Endodermal cell (in vitro differentiated cells): ENCODE data around the gene GOT1. TPM values are rescaled to one million over a fixed set of nuclear protein-coding genes. Genes with fewer than 3 reads are reported as not detected.

ENCODE experiments used
- DNase-seq: peaks from one replicate; pipeline ENCODE4 v3.0.0-alpha.2; 2017
- H3K27ac ChIP-seq: 2 replicates; pipeline ENCODE4 v1.5.1; 2013; ENCODE audit warnings: mild to moderate bottlenecking, low read depth, low read length, moderate library complexity
- H3K27me3 ChIP-seq: 2 replicates; pipeline ENCODE4 v1.6.1; 2013; ENCODE audit warnings: mild to moderate bottlenecking, low read length, moderate library complexity; ENCODE audit not compliant: insufficient read depth, control insufficient read depth, poor library complexity, severe bottlenecking
- H3K36me3 ChIP-seq: 2 replicates; pipeline ENCODE4 v1.7.0; 2013; ENCODE audit warnings: mild to moderate bottlenecking, low read length, moderate library complexity; ENCODE audit not compliant: control insufficient read depth, insufficient read depth
- H3K4me1 ChIP-seq: one replicate; pipeline ENCODE4 v1.7.0; 2013; ENCODE audit warnings: low read length; ENCODE audit not compliant: control insufficient read depth, insufficient read depth
- H3K4me3 ChIP-seq: 2 replicates; pipeline ENCODE4 v1.5.1; 2013; ENCODE audit warnings: mild to moderate bottlenecking, low read length, moderate library complexity
- H3K9ac ChIP-seq: 2 replicates; pipeline ENCODE4 v1.6.1; 2013; ENCODE audit warnings: mild to moderate bottlenecking, low read length, moderate library complexity; ENCODE audit not compliant: poor library complexity, severe bottlenecking; ENCODE audit errors: extremely low read depth
- H3K9me3 ChIP-seq: 2 replicates; pipeline ENCODE4 v1.6.1; 2013; ENCODE audit warnings: mild to moderate bottlenecking, low read length, moderate library complexity; ENCODE audit not compliant: control insufficient read depth
- H3K27ac Mint-ChIP-seq: 2 replicates; pipeline ENCODE4 v1.8.0; 2020; ENCODE audit warnings: mixed read lengths
- H3K27me3 Mint-ChIP-seq: 2 replicates; pipeline ENCODE4 v1.8.0; 2021; ENCODE audit warnings: mild to moderate bottlenecking, mixed read lengths; ENCODE audit not compliant: insufficient read depth
- H3K36me3 Mint-ChIP-seq: 2 replicates; pipeline ENCODE4 v1.8.0; 2020; ENCODE audit warnings: low read depth, mixed read lengths
- H3K4me1 Mint-ChIP-seq: 2 replicates; pipeline ENCODE4 v1.8.0; 2020; ENCODE audit warnings: mixed read lengths
- H3K4me3 Mint-ChIP-seq: 2 replicates; pipeline ENCODE4 v1.8.0; 2020; ENCODE audit warnings: mild to moderate bottlenecking, moderate library complexity, mixed read lengths
- H3K9me3 Mint-ChIP-seq: 2 replicates; pipeline ENCODE4 v1.8.0; 2020; ENCODE audit warnings: mild to moderate bottlenecking, mixed read lengths
- WGBS, 2 experiments: methylation state at CpG; one replicate each; pipeline versions ENCODE4 v1.1.5 to v1.1.7; 2013; ENCODE audit warnings: missing lambda C conversion rate in 2 of 2, mixed read lengths in 1 of 2; ENCODE audit not compliant: insufficient coverage in 1 of 2, insufficient read length in 1 of 2; 5-methylcytosine and 5-hydroxymethylcytosine counted together
- total RNA-seq, 2 donors: library from RNA; stranded (reverse); fragmentation: NEBNext Ultra II Directional in 1 of 2; extraction: Animal tissue kit (Norgen Biotek cat#: 25700) in 1 of 2; gene quantifications; 2 replicates in 1 of 2; 3 replicates in 1 of 2; pipeline ENCODE4 v1.2.1, GENCODE V29; 2021
- TF ChIP-seq, protein P1 (sequence below): fragments of 200-600 bp; sonication (generic); conservative IDR thresholded peaks from 2 replicates; pipeline ENCODE4 v1.5.0; 2021; ENCODE audit warnings: antibody characterized with exemption, mild to moderate bottlenecking

Gene GOT1
- total RNA-seq, 2 donors from 2014 or later = 35.1 to 36.5 TPM

GRCh38 chr10:99426689-99427088 is 3.7 kb downstream of the GOT1 start:
- H3K9me3 ChIP-seq = no peaks in the 10 kb centered on the region
- H3K27me3 ChIP-seq = no peaks in the 10 kb centered on the region
- Mint-ChIP-seq H3K4me3 (no peak overlapping the region), H3K27me3 (no peaks in the 10 kb centered on the region), H3K27ac (no peak overlapping the region), H3K9me3 (no peaks in the 10 kb centered on the region), H3K36me3 (peaks cover 11% of the 10 kb centered on the region), H3K4me1 (peaks cover 13% of the 10 kb centered on the region)
- no peak overlapping the region for H3K4me3 ChIP-seq
- TF ChIP-seq, protein P1, sequence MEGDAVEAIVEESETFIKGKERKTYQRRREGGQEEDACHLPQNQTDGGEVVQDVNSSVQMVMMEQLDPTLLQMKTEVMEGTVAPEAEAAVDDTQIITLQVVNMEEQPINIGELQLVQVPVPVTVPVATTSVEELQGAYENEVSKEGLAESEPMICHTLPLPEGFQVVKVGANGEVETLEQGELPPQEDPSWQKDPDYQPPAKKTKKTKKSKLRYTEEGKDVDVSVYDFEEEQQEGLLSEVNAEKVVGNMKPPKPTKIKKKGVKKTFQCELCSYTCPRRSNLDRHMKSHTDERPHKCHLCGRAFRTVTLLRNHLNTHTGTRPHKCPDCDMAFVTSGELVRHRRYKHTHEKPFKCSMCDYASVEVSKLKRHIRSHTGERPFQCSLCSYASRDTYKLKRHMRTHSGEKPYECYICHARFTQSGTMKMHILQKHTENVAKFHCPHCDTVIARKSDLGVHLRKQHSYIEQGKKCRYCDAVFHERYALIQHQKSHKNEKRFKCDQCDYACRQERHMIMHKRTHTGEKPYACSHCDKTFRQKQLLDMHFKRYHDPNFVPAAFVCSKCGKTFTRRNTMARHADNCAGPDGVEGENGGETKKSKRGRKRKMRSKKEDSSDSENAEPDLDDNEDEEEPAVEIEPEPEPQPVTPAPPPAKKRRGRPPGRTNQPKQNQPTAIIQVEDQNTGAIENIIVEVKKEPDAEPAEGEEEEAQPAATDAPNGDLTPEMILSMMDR = no peak
- no peaks in the 10 kb centered on the region for H3K4me1 ChIP-seq
- peaks cover 17% of the 10 kb centered on the region for H3K36me3 ChIP-seq
- no peak overlapping the region for H3K27ac ChIP-seq
- no peak for DNase-seq
- no peak overlapping the region for H3K9ac ChIP-seq
- 92 to 94% methylated on average over 2 to 3 of the region's 3 CpGs for WGBS, 2 experiments

DNA sequence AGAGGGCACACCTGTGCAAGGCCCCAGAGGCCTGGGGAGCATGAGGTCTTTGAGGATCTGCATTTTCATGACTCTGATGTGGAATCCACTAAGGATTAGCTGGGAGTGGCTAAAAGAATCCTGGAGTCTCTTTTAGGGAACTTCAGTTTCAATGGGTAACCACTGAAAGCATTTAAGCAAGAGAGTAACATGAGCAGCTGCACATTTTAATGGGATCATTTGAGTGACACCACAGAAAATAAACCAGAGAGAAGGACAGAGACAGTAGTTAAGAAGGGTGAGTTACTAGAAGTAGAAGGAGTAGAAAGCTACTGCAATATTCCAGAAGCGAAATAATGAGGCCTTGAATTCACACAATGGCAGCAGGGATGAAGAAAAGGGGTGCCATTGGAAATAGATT is 5.2 kb downstream of the GOT1 start:
- Mint-ChIP-seq H3K4me3 (no peak overlapping the region), H3K9me3 (no peaks in the 10 kb centered on the region), H3K4me1 (peaks cover 9% of the 10 kb centered on the region), H3K36me3 (peaks cover 12% of the 10 kb centered on the region), H3K27me3 (no peaks in the 10 kb centered on the region), H3K27ac (no peak overlapping the region)
- H3K4me1 ChIP-seq = no peaks in the 10 kb centered on the region
- no peaks in the 10 kb centered on the region for H3K9me3 ChIP-seq
- H3K27me3 ChIP-seq = no peaks in the 10 kb centered on the region
- no peak overlapping the region for H3K27ac ChIP-seq
- TF ChIP-seq, protein P1 = no peak
- no peak overlapping the region for H3K4me3 ChIP-seq
- no peak for DNase-seq
- H3K9ac ChIP-seq = no peak overlapping the region
- peaks cover 26% of the 10 kb centered on the region for H3K36me3 ChIP-seq
- WGBS, 2 experiments = 89 to 95% methylated on average over 1 of the region's 1 CpG

DNA sequence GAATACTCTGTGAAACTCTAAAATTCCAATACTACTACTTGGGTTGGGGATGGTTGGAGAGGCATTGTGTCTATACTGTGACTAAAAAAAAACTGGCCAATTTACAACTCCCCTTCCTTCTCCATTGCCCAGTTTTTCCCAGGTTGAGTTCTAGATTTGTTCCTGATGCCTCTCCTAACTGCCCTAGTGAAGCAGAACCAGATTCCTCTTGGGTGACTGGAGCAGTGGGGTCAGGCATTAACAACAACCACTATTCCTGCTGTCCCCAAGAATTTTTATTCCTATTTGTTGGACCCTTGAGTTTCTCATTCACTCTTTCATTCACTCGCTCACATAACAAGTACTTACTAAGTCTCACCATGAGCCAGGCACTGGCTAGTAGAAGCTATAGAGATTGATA is 5.8 kb downstream of the GOT1 start:
- H3K9me3 ChIP-seq = no peaks in the 10 kb centered on the region
- H3K4me1 ChIP-seq = no peaks in the 10 kb centered on the region
- peaks cover 31% of the 10 kb centered on the region for H3K36me3 ChIP-seq
- peaks cover 17% of the 10 kb centered on the region for H3K36me3 Mint-ChIP-seq
- H3K27me3 ChIP-seq = no peaks in the 10 kb centered on the region
- peaks cover 6% of the 10 kb centered on the region for H3K4me1 Mint-ChIP-seq
- H3K9ac ChIP-seq = no peak overlapping the region
- H3K27ac Mint-ChIP-seq = no peak overlapping the region
- TF ChIP-seq, protein P1 = no peak
- H3K27me3 Mint-ChIP-seq = no peaks in the 10 kb centered on the region
- no peak overlapping the region for H3K4me3 Mint-ChIP-seq
- no peak for DNase-seq
- H3K4me3 ChIP-seq = no peak overlapping the region
- 86% methylated on average over 1 of the region's 1 CpG; no CpG with 5 or more reads in 1 of the 2 experiments for WGBS, 2 experiments
- H3K27ac ChIP-seq = no peak overlapping the region
- H3K9me3 Mint-ChIP-seq = no peaks in the 10 kb centered on the region
